Thyroid gland (tissue), 4 donors: ENCODE measurements around the gene ZNF772. TPM values are rescaled to one million over a fixed set of nuclear protein-coding genes. Genes with fewer than 3 reads are reported as not detected.

Source experiments
- DNase-seq, 2 donors: peaks; one replicate each; pipeline ENCODE4 v3.0.0-alpha.2; 2019
- H3K27ac ChIP-seq, 3 donors: fragments of 200-600 bp; sonication (generic); 1 replicate in 2 of 3; 2 replicates in 1 of 3; pipeline ENCODE4 v1.5.1; 2016 to 2019; ENCODE audit warnings: mild to moderate bottlenecking in 1 of 3, moderate library complexity in 1 of 3
- H3K27me3 ChIP-seq: fragments of 200-600 bp; sonication (generic); one replicate; pipeline ENCODE4 v1.5.1; 2019
- H3K36me3 ChIP-seq, 2 donors: fragments of 200-600 bp; sonication (generic); one replicate each; pipeline ENCODE4 v1.5.1; 2016 to 2019
- H3K4me1 ChIP-seq, 2 donors: fragments of 200-600 bp; sonication (generic); one replicate each; pipeline ENCODE4 v1.5.1; 2017 to 2019
- H3K4me3 ChIP-seq, 3 donors: fragments of 200-600 bp; sonication (generic); replicated peaks in 1 of 3; 1 replicate in 2 of 3; 2 replicates in 1 of 3; pipeline ENCODE4 v1.5.1; 2016; ENCODE audit warnings: mild to moderate bottlenecking in 1 of 3
- H3K9me3 ChIP-seq: fragments of 200-600 bp; sonication (generic); one replicate; pipeline ENCODE4 v1.5.1; 2017
- POLR2A ChIP-seq, 2 donors: fragments of 450-650 bp; IDR thresholded peaks; one replicate each; pipeline ENCODE4 v1.6.1; 2017; ENCODE audit warnings: antibody characterized with exemption in 2 of 2, mild to moderate bottlenecking in 2 of 2, moderate library complexity in 1 of 2
- WGBS, 2 donors: methylation state at CpG; one replicate each; pipeline ENCODE4 v1.1.5; 2017; 5-methylcytosine and 5-hydroxymethylcytosine counted together
- intact Hi-C: fragments of 100-400 bp; cut with DNase I; formaldehyde crosslinking; loops from one replicate; pipeline ENCODE4 v1.15.1; 2023
- total RNA-seq, 4 donors: library from RNA; depleted of rRNA; stranded (reverse); fragments of >200 nt; gene quantifications; one replicate each; pipeline ENCODE4 v1.2.3, GENCODE V29; 2016
- TF ChIP-seq, protein P1 (sequence below), 6 experiments: fragments of 200-600 bp in 3 of 6; fragments of 450-650 bp in 3 of 6; sonication (generic) in 3 of 6; IDR thresholded peaks; one replicate each; pipeline ENCODE4 v1.5.1; 2016 to 2019; ENCODE audit warnings: antibody characterized with exemption in 6 of 6, mild to moderate bottlenecking in 2 of 6, inconsistent platforms in 1 of 6, moderate library complexity in 1 of 6

The ZNF772 gene
- total RNA-seq, 4 donors from 2014 or later = 30.9 to 46.2 (median 41.0) TPM

DNA sequence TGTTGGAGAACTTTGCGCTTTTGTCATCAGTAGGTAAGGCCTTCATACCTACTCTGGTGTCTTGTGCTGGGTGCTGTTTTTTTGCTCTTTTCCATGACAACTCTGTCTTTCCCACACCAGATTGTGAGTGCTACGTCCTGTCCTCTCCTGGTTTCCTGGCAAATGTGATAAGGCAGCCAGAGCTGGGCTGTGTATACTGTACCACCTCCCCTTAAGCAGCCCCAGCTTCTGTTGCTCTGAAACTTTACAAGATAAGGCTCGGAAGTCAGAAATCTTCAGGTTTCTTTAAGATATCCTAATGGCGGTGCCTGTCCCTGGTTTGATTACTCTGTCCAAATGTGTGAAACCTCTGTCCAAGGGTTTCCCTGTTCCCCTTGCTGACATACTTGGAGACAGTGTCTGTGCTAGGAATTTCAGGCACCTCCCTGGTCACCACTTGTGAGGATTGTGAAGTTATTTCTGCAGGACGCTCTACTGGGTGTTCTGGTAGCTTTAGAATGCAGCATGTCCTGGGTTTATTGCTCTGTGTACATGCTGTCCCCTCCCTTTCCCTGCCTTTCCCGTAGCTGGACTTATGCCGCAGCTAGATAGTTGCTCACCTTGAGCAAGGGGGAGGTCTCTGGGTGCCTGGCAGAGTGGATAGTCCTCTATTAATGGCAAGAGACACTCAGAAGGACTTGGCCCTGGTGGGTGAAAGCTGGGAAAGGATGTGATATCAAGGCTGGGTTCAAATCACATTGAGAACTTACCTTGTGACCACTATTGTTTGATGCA is 35.2 kb downstream of the ZNF772 start:
- WGBS, 2 donors = 93 to 97% methylated on average over 5 to 7 of the region's 7 CpGs
- Histone ChIP-seq H3K4me3 (no peak overlapping the region), H3K9me3 (no peaks in the 10 kb centered on the region), H3K27ac (no peak overlapping the region), H3K36me3 (peaks cover 0 to 4% of the 10 kb centered on the region in 2 donors), H3K4me1 (peaks cover 0 to 7% of the 10 kb centered on the region in 2 donors), H3K27me3 (no peaks in the 10 kb centered on the region)
- no peak for TF ChIP-seq POLR2A (IDR thresholded peaks at IDR 0.05)
- TF ChIP-seq, protein P1, sequence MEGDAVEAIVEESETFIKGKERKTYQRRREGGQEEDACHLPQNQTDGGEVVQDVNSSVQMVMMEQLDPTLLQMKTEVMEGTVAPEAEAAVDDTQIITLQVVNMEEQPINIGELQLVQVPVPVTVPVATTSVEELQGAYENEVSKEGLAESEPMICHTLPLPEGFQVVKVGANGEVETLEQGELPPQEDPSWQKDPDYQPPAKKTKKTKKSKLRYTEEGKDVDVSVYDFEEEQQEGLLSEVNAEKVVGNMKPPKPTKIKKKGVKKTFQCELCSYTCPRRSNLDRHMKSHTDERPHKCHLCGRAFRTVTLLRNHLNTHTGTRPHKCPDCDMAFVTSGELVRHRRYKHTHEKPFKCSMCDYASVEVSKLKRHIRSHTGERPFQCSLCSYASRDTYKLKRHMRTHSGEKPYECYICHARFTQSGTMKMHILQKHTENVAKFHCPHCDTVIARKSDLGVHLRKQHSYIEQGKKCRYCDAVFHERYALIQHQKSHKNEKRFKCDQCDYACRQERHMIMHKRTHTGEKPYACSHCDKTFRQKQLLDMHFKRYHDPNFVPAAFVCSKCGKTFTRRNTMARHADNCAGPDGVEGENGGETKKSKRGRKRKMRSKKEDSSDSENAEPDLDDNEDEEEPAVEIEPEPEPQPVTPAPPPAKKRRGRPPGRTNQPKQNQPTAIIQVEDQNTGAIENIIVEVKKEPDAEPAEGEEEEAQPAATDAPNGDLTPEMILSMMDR (IDR thresholded peaks at IDR 0.05) = no peak
- intact Hi-C loops = no loop called here
- no peak for DNase-seq

DNA sequence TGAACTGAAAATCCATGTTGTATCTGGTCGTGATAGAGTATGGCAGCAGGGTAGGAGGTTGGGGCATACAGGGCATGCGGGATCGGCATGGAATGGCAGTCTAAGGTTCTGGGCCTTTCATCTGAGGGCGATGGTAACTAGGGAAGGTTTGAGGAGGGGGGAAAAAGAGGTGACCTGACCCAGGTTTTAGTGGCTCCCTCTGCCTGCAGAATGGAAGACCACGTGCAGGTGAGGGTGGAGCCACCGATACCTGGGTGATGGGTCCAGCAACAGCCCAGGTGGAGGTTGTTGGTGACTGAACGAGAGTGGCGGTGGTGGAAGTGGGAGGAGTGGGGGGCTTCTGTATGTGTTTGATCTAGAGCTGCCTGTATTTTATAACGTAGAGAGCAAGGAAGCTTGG is 38.4 kb downstream of the ZNF772 start:
- TF ChIP-seq, protein P1 (IDR thresholded peaks at IDR 0.05) = no peak
- TF ChIP-seq POLR2A (IDR thresholded peaks at IDR 0.05) = no peak
- Histone ChIP-seq H3K9me3 (no peaks in the 10 kb centered on the region), H3K27me3 (no peaks in the 10 kb centered on the region), H3K4me3 (no peak overlapping the region), H3K4me1 (peaks cover 18 to 22% of the 10 kb centered on the region in 2 donors), H3K36me3 (peaks cover 0 to 4% of the 10 kb centered on the region in 2 donors), H3K27ac (no peak overlapping the region)
- intact Hi-C loops = no loop called here
- 84 to 87% methylated on average over 9 of the region's 9 CpGs for WGBS, 2 donors
- DNase-seq = no peak

DNA sequence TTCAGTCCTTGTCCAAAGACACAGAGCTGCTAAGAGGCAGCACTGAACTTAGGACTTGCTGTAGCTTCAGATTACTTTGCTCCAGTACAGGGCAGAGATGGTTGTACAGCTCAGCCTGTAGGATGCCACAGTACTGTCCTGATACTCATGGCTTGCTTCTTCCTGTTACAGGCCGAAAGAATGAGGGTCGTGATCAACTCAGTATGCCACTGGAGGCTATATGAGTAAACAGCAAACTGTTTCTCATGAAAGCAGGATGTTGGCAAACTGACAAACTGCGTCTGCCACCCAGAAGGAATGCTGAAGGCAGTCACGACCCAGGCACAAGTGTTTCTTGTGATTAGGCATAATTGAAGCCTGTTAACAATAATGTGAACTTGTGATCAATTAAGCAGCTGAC is 39.4 kb downstream of the ZNF772 start:
- Histone ChIP-seq H3K27ac (no peak overlapping the region), H3K36me3 (peaks cover 0 to 4% of the 10 kb centered on the region in 2 donors), H3K27me3 (no peaks in the 10 kb centered on the region), H3K4me3 (no peak overlapping the region), H3K4me1 (peaks cover 16 to 18% of the 10 kb centered on the region in 2 donors), H3K9me3 (no peaks in the 10 kb centered on the region)
- TF ChIP-seq, protein P1 (IDR thresholded peaks at IDR 0.05) = no peak
- no peak for TF ChIP-seq POLR2A (IDR thresholded peaks at IDR 0.05)
- WGBS, 2 donors = 66 to 93% methylated on average over 4 of the region's 4 CpGs
- no peak for DNase-seq
- intact Hi-C loops = no loop called here

DNA sequence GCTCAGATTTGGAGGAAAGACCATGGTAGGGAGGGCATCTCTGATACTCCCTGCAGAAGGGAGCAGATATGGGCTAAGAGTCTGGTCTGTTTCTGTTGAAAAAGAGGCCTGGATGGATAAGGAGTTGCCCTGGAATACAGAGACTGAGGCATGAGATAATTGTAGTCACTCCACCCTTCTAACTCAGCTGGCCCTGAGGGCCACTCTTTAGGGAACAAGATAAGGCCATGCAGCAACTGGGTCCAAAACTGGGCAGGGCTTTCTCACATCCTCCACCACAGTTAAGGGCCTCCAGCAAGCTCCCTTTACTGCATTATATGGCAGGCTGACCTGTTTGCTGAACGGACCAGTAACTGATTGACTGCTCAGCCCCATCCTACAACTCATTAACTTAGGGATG is 40.9 kb downstream of the ZNF772 start:
- H3K4me3 ChIP-seq = peak overlapping the region in 1 of 3 donors; percentile 89
- peaks cover 0 to 4% of the 10 kb centered on the region in 2 donors for H3K36me3 ChIP-seq
- intact Hi-C loops = no loop called here
- H3K9me3 ChIP-seq = no peaks in the 10 kb centered on the region
- TF ChIP-seq, protein P1 (IDR thresholded peaks at IDR 0.05) = no peak
- no peak for TF ChIP-seq POLR2A (IDR thresholded peaks at IDR 0.05)
- H3K27ac ChIP-seq = no peak overlapping the region
- no peak for DNase-seq
- WGBS, 2 donors = 75 to 89% methylated on average over 1 of the region's 1 CpG
- no peaks in the 10 kb centered on the region for H3K27me3 ChIP-seq
- peaks cover 14 to 18% of the 10 kb centered on the region in 2 donors for H3K4me1 ChIP-seq
